ENCODE data around the gene PDE9A.

DNA sequence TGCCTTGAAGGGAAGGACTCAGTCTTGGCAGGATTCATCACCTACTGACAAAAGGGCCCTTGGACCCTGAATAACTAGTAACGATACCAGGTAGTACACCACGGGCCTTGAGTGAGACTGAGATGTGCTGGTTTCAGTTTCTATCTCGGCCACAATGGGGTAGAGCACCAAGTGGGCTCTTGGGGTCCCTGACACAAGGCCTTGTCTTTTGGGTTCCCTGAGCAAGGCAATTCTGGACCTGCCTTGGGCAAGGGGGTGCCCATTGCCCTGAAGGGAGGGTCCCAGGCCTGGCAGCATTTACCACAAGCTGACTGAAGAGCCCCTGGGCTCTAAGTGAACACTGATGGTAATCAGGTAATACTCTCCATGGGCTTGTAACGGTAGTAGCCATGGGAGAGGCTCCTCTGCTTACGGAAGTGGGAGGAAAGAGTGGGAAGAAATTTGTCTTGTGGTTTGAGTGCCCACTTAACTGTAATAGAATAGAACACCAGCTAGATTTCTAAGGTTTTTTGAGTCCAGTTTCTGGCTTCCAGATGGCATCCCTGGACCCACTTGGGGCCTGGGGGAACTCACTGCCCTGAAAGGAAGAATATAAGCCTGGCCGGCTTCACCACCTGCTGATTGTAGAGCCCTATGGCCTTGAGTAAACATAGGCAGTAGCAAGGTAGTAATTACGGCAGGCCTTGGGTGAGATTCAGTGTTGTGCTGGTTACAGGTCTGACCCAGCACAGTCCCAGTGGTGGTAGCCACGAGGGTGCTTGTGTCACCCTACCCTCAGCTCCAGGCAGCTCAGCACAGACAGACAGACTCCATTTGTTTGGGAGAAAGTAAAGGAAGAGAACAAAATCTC, 167.4 kb downstream of the PDE9A start:
- TF ChIP-seq EZH2 (optimal IDR thresholded peaks at IDR 0.05; ENCODE audit: low read depth, low read length), result no peak
- TF ChIP-seq, protein P1, sequence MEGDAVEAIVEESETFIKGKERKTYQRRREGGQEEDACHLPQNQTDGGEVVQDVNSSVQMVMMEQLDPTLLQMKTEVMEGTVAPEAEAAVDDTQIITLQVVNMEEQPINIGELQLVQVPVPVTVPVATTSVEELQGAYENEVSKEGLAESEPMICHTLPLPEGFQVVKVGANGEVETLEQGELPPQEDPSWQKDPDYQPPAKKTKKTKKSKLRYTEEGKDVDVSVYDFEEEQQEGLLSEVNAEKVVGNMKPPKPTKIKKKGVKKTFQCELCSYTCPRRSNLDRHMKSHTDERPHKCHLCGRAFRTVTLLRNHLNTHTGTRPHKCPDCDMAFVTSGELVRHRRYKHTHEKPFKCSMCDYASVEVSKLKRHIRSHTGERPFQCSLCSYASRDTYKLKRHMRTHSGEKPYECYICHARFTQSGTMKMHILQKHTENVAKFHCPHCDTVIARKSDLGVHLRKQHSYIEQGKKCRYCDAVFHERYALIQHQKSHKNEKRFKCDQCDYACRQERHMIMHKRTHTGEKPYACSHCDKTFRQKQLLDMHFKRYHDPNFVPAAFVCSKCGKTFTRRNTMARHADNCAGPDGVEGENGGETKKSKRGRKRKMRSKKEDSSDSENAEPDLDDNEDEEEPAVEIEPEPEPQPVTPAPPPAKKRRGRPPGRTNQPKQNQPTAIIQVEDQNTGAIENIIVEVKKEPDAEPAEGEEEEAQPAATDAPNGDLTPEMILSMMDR (IDR thresholded peaks at IDR 0.05; ENCODE audit: low read length), result no peak
